Astrocyte of the cerebellum (primary cell): Measurements from ENCODE around the gene NCBP1.

ENCODE experiments used
- DNase-seq: peaks from one replicate; pipeline ENCODE4 v3.0.0-alpha.2; 2011; ENCODE audit warnings: low read depth
- H3K4me3 ChIP-seq: 2 replicates; pipeline ENCODE4 v1.5.1; 2011; ENCODE audit warnings: mild to moderate bottlenecking, low read depth, low read length, moderate library complexity
- CTCF ChIP-seq: IDR thresholded peaks from 2 replicates; pipeline ENCODE4 v1.5.1; 2012; ENCODE audit warnings: low read length, low read depth, moderate library complexity, mild to moderate bottlenecking; ENCODE audit errors: missing control alignments
- in situ Hi-C: cut with HindIII; loops from 2 replicates; pipeline ENCODE4 v1.10.0; 2017; ENCODE audit warnings: low sequenced_read_pairs

The NCBP1 gene

GRCh38 chr9:97635026-97635425 is 1.4 kb downstream of the NCBP1 start:
- peak overlapping the region; percentile 92 for H3K4me3 ChIP-seq
- TF ChIP-seq CTCF = no peak
- in situ Hi-C loops = no loop called here
- no peak for DNase-seq

DNA sequence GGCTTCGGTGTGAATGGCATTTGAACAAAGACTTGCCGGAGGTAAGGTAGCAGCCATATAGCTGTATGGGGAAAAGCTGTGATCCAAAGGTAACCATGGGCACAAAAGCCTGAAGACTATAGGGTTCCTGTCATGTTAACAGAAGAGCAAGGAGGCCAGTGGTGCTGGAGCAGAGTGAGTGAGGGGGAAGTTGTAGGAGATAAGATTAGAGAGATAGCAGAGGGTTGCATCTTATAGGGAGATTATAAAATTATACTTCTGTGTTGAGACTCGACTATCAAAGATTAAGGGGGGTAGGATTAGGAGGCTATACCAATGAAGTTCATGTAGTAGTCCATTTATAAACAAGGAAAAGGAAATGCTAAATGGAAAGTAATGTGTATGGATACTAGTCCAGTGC is 3.3 kb downstream of the NCBP1 start:
- no peak for TF ChIP-seq CTCF
- H3K4me3 ChIP-seq = no peak overlapping the region
- in situ Hi-C loops = no loop called here
- DNase-seq = no peak

DNA sequence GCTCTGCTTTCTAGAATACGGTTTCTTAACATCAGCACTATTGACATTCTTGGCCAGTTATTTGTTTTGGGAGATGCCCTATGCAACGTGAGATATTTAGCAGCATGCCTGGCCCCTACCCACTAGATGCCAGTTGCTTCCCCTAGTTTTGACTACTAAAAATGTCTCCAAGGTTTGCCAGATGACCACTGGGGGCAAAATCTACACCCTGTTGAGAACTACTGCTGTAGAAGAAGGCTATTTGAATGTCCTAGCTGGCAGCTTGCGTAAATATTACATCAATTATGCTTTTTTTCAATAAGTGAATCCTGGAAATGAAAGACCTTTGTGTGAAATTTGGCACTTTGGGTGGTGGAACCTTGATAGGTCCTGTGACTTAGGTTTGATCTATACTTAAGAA is 5.0 kb downstream of the NCBP1 start:
- DNase-seq = no peak
- H3K4me3 ChIP-seq = no peak overlapping the region
- in situ Hi-C loops = no loop called here
- peak; percentile 25 for TF ChIP-seq CTCF

GRCh38 chr9:97640325-97640724 is 6.7 kb downstream of the NCBP1 start:
- in situ Hi-C loops = no loop called here
- no peak overlapping the region for H3K4me3 ChIP-seq
- no peak for TF ChIP-seq CTCF
- no peak for DNase-seq

DNA sequence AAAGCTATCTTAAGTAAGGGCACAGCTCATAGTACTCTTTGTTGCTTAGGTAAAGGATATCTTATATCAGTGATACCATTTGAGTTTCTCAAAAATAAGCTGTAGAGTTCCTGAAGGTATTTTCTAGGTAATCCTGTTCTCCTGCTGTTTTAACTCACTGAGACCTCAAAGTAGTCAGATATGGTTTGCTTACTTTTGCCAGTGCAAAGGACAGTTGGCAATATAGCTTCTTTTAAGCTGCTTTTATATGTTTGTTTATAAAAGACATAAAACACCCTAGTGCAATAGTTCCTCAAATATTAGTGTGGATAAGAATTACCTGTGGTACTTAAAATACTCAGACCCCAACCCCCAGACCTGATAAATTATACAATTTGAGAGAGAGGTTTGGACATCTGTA is 12.1 kb downstream of the NCBP1 start:
- no peak overlapping the region for H3K4me3 ChIP-seq
- TF ChIP-seq CTCF = no peak
- in situ Hi-C loops = no loop called here
- no peak for DNase-seq

DNA sequence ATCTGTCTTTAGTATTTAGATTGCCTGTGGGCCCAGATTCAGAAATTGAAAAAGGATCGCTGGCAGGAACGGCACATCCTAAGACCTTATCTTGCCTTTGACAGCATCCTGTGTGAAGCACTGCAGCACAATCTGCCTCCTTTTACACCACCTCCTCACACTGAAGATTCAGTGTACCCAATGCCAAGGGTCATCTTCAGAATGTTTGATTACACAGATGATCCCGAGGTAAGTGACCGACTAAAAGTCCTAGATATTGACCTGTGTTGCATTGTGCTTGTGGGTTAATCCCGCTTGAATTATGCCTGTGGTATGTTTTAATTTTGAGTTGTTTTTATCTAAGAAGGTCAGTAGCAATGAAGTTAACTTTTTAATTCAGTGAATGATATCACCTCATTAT is 14.4 kb downstream of the NCBP1 start:
- no peak for TF ChIP-seq CTCF
- in situ Hi-C loops = no loop called here

GRCh38 chr9:97651646-97652045 is 18.0 kb downstream of the NCBP1 start:
- no peak for DNase-seq
- TF ChIP-seq CTCF = no peak
- in situ Hi-C loops = no loop called here
- no peak overlapping the region for H3K4me3 ChIP-seq

More for the DNA sequence above, 14.4 kb downstream of the NCBP1 start:
- no peak overlapping the region for H3K4me3 ChIP-seq
- no peak for DNase-seq
